Endothelial cell of umbilical vein (primary cell): ENCODE data around the gene CTNND2.

Source experiments
- CTCF ChIP-seq, 2 donors: IDR thresholded peaks; 1 replicate in 1 of 2; 2 replicates in 1 of 2; pipeline ENCODE4 v1.5.1; 2011; ENCODE audit warnings: low read length in 2 of 2, mild to moderate bottlenecking in 2 of 2, moderate library complexity in 2 of 2, control low read depth in 1 of 2, inconsistent platforms in 1 of 2, low read depth in 1 of 2; ENCODE audit not compliant: insufficient read depth in 1 of 2; ENCODE audit errors: extremely low read depth in 1 of 2
- EZH2 ChIP-seq: IDR thresholded peaks from 2 replicates; pipeline ENCODE4 v1.6.1; 2012; ENCODE audit warnings: borderline replicate concordance, low read depth, mild to moderate bottlenecking, moderate library complexity, low read length, inconsistent platforms; ENCODE audit not compliant: severe bottlenecking
- GATA2 ChIP-seq: IDR thresholded peaks from 2 replicates; pipeline ENCODE4 v1.7.0; 2011; ENCODE audit warnings: low read depth, mild to moderate bottlenecking, moderate library complexity, mixed read lengths, low read length; ENCODE audit not compliant: insufficient read length, insufficient read depth
- JUN ChIP-seq: IDR thresholded peaks from 2 replicates; pipeline ENCODE4 v1.6.1; 2011; ENCODE audit warnings: borderline replicate concordance, low read depth; ENCODE audit not compliant: insufficient read length, insufficient read depth
- MAX ChIP-seq: IDR thresholded peaks from 2 replicates; pipeline ENCODE4 v1.6.1; 2011; ENCODE audit not compliant: insufficient read depth, insufficient read length
- MYC ChIP-seq: IDR thresholded peaks from one replicate; pipeline ENCODE4 v1.6.1; 2011; ENCODE audit warnings: mild to moderate bottlenecking, low read depth, low read length
- POLR2A ChIP-seq: IDR thresholded peaks from 2 replicates; pipeline ENCODE4 v1.6.1; 2012; ENCODE audit warnings: low read depth, mild to moderate bottlenecking, control low read depth, low read length
- POLR2AphosphoS5 ChIP-seq: IDR thresholded peaks from 2 replicates; pipeline ENCODE4 v1.6.1; 2012; ENCODE audit warnings: low read depth, mild to moderate bottlenecking, control low read depth, low read length, moderate library complexity; ENCODE audit not compliant: insufficient read depth

GRCh38 chr5:11596185-11596584 lies 308.1 kb downstream of the CTNND2 start:
- TF ChIP-seq MAX: no peak
- TF ChIP-seq CTCF (IDR thresholded peaks at IDR 0.05; ENCODE audit: extremely low read depth in 1 of 2, insufficient read depth in 1 of 2, low read depth in 1 of 2, low read length in 2 of 2): no peak
- no peak for TF ChIP-seq GATA2
- TF ChIP-seq POLR2AphosphoS5: no peak
- no peak for TF ChIP-seq POLR2A
- TF ChIP-seq MYC: no peak
- no peak for TF ChIP-seq EZH2
- TF ChIP-seq JUN: no peak
